ENCODE data around the gene FOS. TPM values are rescaled to one million over a fixed set of nuclear protein-coding genes. Genes with fewer than 3 reads are reported as not detected.

Gene FOS
- total and polyA plus RNA-seq, 2 of the 8 experiments (the other 6 are each of a cell fraction or from before 2014, with no cell fraction given) = 50.2 to 51.8 TPM

- H3K23ac ChIP-seq (ENCODE audit: insufficient read length) = no peak overlapping the region
- peak overlapping the region; percentile 24 for H2AFZ ChIP-seq (ENCODE audit: low read length)
- H2BK5ac ChIP-seq (ENCODE audit: low read depth, low read length) = no peak overlapping the region
- no peaks in the 10 kb centered on the region for H3K36me3 ChIP-seq (ENCODE audit: control insufficient read depth in 2 of 4, insufficient read depth in 4 of 4, low read length in 3 of 4)
- no peak overlapping the region for H4K8ac ChIP-seq (ENCODE audit: extremely low read depth, insufficient read depth, low read length)
- H3K14ac ChIP-seq (ENCODE audit: insufficient read length) = no peak overlapping the region
- 86% methylated on average over 3 of the region's 3 CpGs; no CpG with 5 or more reads in 1 of the 2 experiments for WGBS, 2 experiments (ENCODE audit: extremely low coverage in 1 of 2, insufficient coverage in 1 of 2, insufficient read length in 1 of 2, insufficient replicate concordance in 2 of 2, low coverage in 1 of 2, low lambda C conversion rate in 2 of 2, missing lambda C conversion rate in 1 of 2)
- H3K79me1 ChIP-seq (ENCODE audit: low read depth, low read length) = no peaks in the 10 kb centered on the region
- no peak overlapping the region for H4K5ac ChIP-seq (ENCODE audit: insufficient read length, low read depth, low read length)
- no peaks in the 10 kb centered on the region for H3K23me2 ChIP-seq (ENCODE audit: low read depth, low read length)
- no peak overlapping the region for H3K4ac ChIP-seq (replicated peaks; ENCODE audit: insufficient read length, low read depth, low read length)
- no peaks in the 10 kb centered on the region for H3K79me2 ChIP-seq (ENCODE audit: control insufficient read depth in 1 of 2, insufficient read depth in 2 of 2, low read length in 2 of 2)
- DNase-seq (ENCODE audit: low read depth in 1 of 2, low spot score in 2 of 2) (no peak), FAIRE-seq (no peak)
- H3K4me3 ChIP-seq (ENCODE audit: extremely low read depth in 1 of 4, insufficient read depth in 2 of 4, low read depth in 3 of 4, low read length in 4 of 4) = no peak overlapping the region
- no peak overlapping the region for H2BK120ac ChIP-seq (replicated peaks; ENCODE audit: low read depth, low read length)
- H2BK20ac ChIP-seq (ENCODE audit: low read length) = no peak overlapping the region
- H2BK15ac ChIP-seq (ENCODE audit: low read length) = no peak overlapping the region
- H4K20me1 ChIP-seq (replicated peaks in 1 of 2; ENCODE audit: control insufficient read depth in 1 of 2, insufficient read depth in 2 of 2, low read length in 2 of 2) = no peaks in the 10 kb centered on the region
- H4K91ac ChIP-seq (replicated peaks; ENCODE audit: insufficient read length, low read length) = no peak overlapping the region
- H3K56ac ChIP-seq (replicated peaks; ENCODE audit: insufficient read length, low read depth, low read length) = no peak overlapping the region
- H3K18ac ChIP-seq (ENCODE audit: extremely low read depth, low read length) = no peak overlapping the region
- H3K9me3 ChIP-seq (ENCODE audit: insufficient read depth in 2 of 2, low read depth in 1 of 2, low read length in 1 of 2) = no peaks in the 10 kb centered on the region
- peak overlapping the region; percentile 56; the same call in 1 of the 2 replicates for H2BK12ac ChIP-seq (ENCODE audit: low read depth, low read length)
- H2AK5ac ChIP-seq (ENCODE audit: low read depth, low read length) = no peak overlapping the region; the same call in 1 of the 2 replicates
- no peak overlapping the region for H3K4me2 ChIP-seq (ENCODE audit: insufficient read depth in 1 of 2, low read depth in 2 of 2, low read length in 2 of 2)
- H3K27ac ChIP-seq (ENCODE audit: low read depth, low read length) = no peak overlapping the region
- ChIA-PET CTCF (ENCODE audit: partially characterized antibody) (interaction anchor here (0.7 to 2.6 kb wide), 13 partner anchors 8 to 221 kb away, joined by 3 to 9 read pairs (median 4); no protein-coding TSS in a partner anchor), POLR2A (ENCODE audit: partially characterized antibody) (interaction anchor here (1.0 to 5.9 kb wide), 8 partner anchors 9 to 27 kb away, joined by 3 to 54 read pairs (median 14); partner anchors contain the start of gene FOS)
- H3K9ac ChIP-seq (replicated peaks in 1 of 4; ENCODE audit: extremely low read depth in 1 of 4, low read depth in 3 of 4, low read length in 3 of 4) = no peak overlapping the region
- no peaks in the 10 kb centered on the region for H3K27me3 ChIP-seq (replicated peaks in 1 of 4; ENCODE audit: control insufficient read depth in 3 of 4, extremely low read depth in 1 of 4, insufficient read depth in 3 of 4, low read length in 3 of 4)
- peaks cover 4 to 7% (median 6%) of the 10 kb centered on the region in 4 experiments; a peak in 5 of 7 replicates for H3K4me1 ChIP-seq (replicated peaks in 1 of 4; ENCODE audit: control insufficient read depth in 3 of 4, insufficient read depth in 4 of 4, low read length in 3 of 4)
- TF ChIP-seq, protein P1, sequence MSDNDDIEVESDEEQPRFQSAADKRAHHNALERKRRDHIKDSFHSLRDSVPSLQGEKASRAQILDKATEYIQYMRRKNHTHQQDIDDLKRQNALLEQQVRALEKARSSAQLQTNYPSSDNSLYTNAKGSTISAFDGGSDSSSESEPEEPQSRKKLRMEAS (IDR thresholded peaks at IDR 0.05) = no peak
- TF ChIP-seq CEBPB (IDR thresholded peaks at IDR 0.05; ENCODE audit: low read depth, low read length) (no peak), EZH2 (IDR thresholded peaks at IDR 0.05; ENCODE audit: low read depth, low read length, severe bottlenecking) (no peak), EP300 (IDR thresholded peaks at IDR 0.05; ENCODE audit: borderline replicate concordance in 1 of 2, low read depth in 2 of 2, low read length in 2 of 2) (no peak), EGR1 (IDR thresholded peaks at IDR 0.05; ENCODE audit: borderline replicate concordance, low read depth, low read length) (no peak), HDAC6 (IDR thresholded peaks at IDR 0.05; ENCODE audit: low read depth, low read length) (no peak), POLR2AphosphoS5 (IDR thresholded peaks at IDR 0.05; ENCODE audit: low read depth, low read length) (no peak), MAFK (IDR thresholded peaks at IDR 0.05; ENCODE audit: low read depth, low read length) (no peak)
Measured at GRCh38 chr14:75267141-75267721, 11.4 kb upstream of the FOS start.
